GM11168 (cell line): ENCODE data around the gene DNAAF6.

ENCODE experiments used
- in situ Hi-C: fragments of 300-500 bp; cut with MboI; formaldehyde crosslinking; loops from one replicate; pipeline ENCODE4 v1.12.0; 2022; ENCODE audit warnings: low sequenced_read_pairs; ENCODE audit not compliant: unreplicated experiment

DNAAF6 gene

DNA sequence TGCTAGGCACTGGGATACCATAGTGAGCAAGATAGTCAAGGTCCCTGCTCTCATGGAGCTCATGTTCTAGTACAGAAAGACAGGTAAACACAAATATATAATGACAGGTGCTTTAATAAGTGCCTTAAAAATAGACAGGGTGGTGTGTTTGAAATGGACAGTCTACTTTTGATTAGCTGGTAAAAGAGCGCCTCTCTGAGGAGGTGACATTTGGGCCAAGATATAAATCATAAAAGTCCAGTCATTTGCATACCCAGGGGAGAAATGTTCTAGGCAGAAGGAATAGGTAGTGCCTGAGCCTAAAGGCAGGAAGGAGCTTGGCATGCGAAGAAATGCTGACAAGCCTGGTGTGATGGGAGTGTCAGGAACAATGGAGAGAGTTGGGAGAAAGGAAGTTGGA, 83.6 kb downstream of the DNAAF6 start:
- in situ Hi-C loops, result no loop called here

DNA sequence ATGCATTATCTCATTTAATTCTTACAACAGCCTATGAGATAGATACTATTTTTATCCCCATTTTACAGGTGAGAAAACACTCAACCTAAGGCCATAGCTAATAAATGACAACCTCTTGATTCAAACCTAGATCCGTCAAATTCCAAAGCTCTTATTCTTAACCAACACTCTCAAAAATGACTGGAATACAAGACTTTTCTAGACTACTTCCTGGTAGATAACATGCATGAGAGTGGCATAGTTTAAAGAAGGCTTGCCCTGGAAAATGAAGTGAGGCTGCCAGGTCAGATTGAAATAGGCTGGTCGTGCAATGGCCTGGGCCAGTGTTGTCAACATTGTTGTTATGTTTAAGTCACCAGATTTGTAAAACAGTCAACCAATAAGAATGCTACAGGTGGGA, 86.6 kb downstream of the DNAAF6 start:
- in situ Hi-C loops, result no loop called here
